Stimulated activated CD4-positive, alpha-beta T cell treated with anti-CD3 and anti-CD28 coated beads, Interleukin-15, amount 100 ng/mL, for 24 hours (primary cell): Measurements from ENCODE around the gene HLA-B.
"Not testable (repeated sequence)": the region's sequence is repeated elsewhere in the genome, so short reads cannot be mapped to it uniquely, and the experiment has no call there.

ENCODE experiments used
- DNase-seq: peaks from one replicate; pipeline ENCODE4 v3.0.0-alpha.2; 2020

Gene HLA-B

GRCh38 chr6:31381666-31382065, 24.7 kb upstream of the HLA-B start:
- DNase-seq: no peak

- DNase-seq: no peak
Measured at GRCh38 chr6:31379850-31380249, 22.9 kb upstream of the HLA-B start.

GRCh38 chr6:31378721-31379103, 21.7 kb upstream of the HLA-B start:
- DNase-seq: no peak

- DNase-seq: no peak
Measured at GRCh38 chr6:31378062-31378720, 21.2 kb upstream of the HLA-B start.

GRCh38 chr6:31377029-31377428, 20.1 kb upstream of the HLA-B start:
- no peak for DNase-seq

GRCh38 chr6:31375699-31376098, 18.7 kb upstream of the HLA-B start:
- DNase-seq: no peak

- DNase-seq: not testable (repeated sequence)
Measured at GRCh38 chr6:31374118-31374517, 17.1 kb upstream of the HLA-B start.

GRCh38 chr6:31368461-31368860, 11.5 kb upstream of the HLA-B start:
- DNase-seq: no peak

GRCh38 chr6:31366693-31367470, 9.9 kb upstream of the HLA-B start:
- peak; percentile 93 for DNase-seq

- no peak for DNase-seq
Measured at GRCh38 chr6:31365864-31366263, 8.9 kb upstream of the HLA-B start.

GRCh38 chr6:31363811-31364210, 6.8 kb upstream of the HLA-B start:
- no peak for DNase-seq

GRCh38 chr6:31362751-31363150, 5.8 kb upstream of the HLA-B start:
- DNase-seq: no peak

GRCh38 chr6:31359581-31359980, 2.6 kb upstream of the HLA-B start:
- DNase-seq: no peak

- DNase-seq: no peak
Measured at GRCh38 chr6:31358302-31358701, 1.3 kb upstream of the HLA-B start.

GRCh38 chr6:31357886-31358285, 907 bp upstream of the HLA-B start:
- no peak for DNase-seq

GRCh38 chr6:31356216-31356945, 598 bp downstream of the HLA-B start:
- peak; percentile 62 for DNase-seq

GRCh38 chr6:31355583-31355948, 1.4 kb downstream of the HLA-B start:
- peak; percentile 27 for DNase-seq

- DNase-seq: peak; percentile 21
Measured at GRCh38 chr6:31354864-31355582, 2.0 kb downstream of the HLA-B start.

GRCh38 chr6:31354158-31354863, 2.7 kb downstream of the HLA-B start:
- peak; percentile 12 for DNase-seq

- DNase-seq: peak; percentile 9
Measured at GRCh38 chr6:31353384-31353945, 3.5 kb downstream of the HLA-B start.

GRCh38 chr6:31352683-31353383, 4.1 kb downstream of the HLA-B start:
- DNase-seq: peak; percentile 29

GRCh38 chr6:31352310-31352682, 4.7 kb downstream of the HLA-B start:
- DNase-seq: peak; percentile 29
